Measurements from ENCODE around the gene C2CD4C.

DNA sequence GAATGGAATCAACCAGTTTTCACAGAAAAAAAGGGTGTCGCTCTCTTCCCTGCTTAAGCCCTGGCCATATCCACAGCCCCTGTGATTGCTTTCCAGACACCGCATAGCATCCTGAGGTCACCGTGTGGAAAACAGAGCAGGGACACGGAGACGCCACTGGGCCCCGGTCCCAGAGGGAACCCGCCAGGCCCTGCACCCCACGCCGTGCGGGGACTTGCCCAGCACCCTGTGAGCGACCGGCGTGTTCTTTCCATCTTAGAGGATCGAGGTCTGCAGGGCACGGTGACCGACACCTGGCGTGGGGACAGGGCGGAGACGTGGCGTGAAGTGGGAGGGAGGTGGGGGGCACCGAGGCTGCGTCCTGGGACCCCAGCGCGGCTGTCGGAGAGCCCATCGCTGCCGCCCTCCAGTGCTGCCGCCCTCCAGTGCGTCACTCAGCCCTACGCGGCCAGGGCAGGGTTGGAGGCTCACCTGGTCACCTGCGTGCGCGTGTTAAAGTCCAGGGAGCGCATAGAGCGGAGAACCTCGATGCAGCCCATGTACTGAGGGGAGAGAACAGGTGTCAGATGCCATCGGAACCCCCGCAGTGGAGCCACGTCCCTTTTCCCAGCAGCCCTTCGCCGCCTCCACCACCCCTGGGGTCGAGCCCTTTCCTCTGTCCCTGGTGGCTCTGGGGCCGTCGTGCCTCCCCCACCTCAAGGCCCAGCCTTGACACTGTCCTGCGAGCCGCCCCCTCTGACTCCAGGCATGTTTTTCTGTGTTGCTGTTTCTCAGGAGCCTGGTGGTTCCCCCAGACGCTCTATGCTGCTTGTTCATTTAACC, 31.7 kb upstream of the C2CD4C start:
- TF ChIP-seq FOS (IDR thresholded peaks at IDR 0.05; ENCODE audit: borderline replicate concordance, insufficient read depth, low read length): no peak
- TF ChIP-seq, protein P1, sequence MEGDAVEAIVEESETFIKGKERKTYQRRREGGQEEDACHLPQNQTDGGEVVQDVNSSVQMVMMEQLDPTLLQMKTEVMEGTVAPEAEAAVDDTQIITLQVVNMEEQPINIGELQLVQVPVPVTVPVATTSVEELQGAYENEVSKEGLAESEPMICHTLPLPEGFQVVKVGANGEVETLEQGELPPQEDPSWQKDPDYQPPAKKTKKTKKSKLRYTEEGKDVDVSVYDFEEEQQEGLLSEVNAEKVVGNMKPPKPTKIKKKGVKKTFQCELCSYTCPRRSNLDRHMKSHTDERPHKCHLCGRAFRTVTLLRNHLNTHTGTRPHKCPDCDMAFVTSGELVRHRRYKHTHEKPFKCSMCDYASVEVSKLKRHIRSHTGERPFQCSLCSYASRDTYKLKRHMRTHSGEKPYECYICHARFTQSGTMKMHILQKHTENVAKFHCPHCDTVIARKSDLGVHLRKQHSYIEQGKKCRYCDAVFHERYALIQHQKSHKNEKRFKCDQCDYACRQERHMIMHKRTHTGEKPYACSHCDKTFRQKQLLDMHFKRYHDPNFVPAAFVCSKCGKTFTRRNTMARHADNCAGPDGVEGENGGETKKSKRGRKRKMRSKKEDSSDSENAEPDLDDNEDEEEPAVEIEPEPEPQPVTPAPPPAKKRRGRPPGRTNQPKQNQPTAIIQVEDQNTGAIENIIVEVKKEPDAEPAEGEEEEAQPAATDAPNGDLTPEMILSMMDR (IDR thresholded peaks at IDR 0.05; ENCODE audit: extremely low read depth in 1 of 2, insufficient read depth in 1 of 2, low read depth in 1 of 2, low read length in 2 of 2): no peak
- no peak for TF ChIP-seq POLR2AphosphoS5 (IDR thresholded peaks at IDR 0.05; ENCODE audit: insufficient read depth, low read depth, low read length)
- no peak for TF ChIP-seq EZH2 (IDR thresholded peaks at IDR 0.05; ENCODE audit: borderline replicate concordance, low read depth, low read length, severe bottlenecking)
- TF ChIP-seq, protein P2, sequence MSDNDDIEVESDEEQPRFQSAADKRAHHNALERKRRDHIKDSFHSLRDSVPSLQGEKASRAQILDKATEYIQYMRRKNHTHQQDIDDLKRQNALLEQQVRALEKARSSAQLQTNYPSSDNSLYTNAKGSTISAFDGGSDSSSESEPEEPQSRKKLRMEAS (IDR thresholded peaks at IDR 0.05; ENCODE audit: insufficient read depth, insufficient read length): no peak
- no peak for TF ChIP-seq POLR2A (IDR thresholded peaks at IDR 0.05; ENCODE audit: low read depth, low read length)

Measured in endothelial cell of umbilical vein (primary cell).